OCI-M2 (cell line): ENCODE data around the gene ALG12.
A peak's percentile ranks its signal among the peaks of the same experiment; 100 is the strongest.

ENCODE experiments used
- DNase-seq: peaks from one replicate; lab custom pipeline; 2025; ENCODE audit not compliant: unreplicated experiment; lab: John Stamatoyannopoulos, UW

Gene ALG12

GRCh38 chr22:49933236-49934159 lies 15.3 kb upstream of the ALG12 start:
- no peak for DNase-seq

GRCh38 chr22:49930596-49931412 lies 12.6 kb upstream of the ALG12 start:
- DNase-seq = peak; percentile 65

GRCh38 chr22:49929994-49930575 lies 11.8 kb upstream of the ALG12 start:
- no peak for DNase-seq

GRCh38 chr22:49929211-49929979 lies 11.2 kb upstream of the ALG12 start:
- DNase-seq = no peak

GRCh38 chr22:49928555-49929210 lies 10.4 kb upstream of the ALG12 start:
- DNase-seq = no peak

- no peak for DNase-seq
Measured at GRCh38 chr22:49928185-49928495, 9.9 kb upstream of the ALG12 start.

- DNase-seq = no peak
Measured at GRCh38 chr22:49927483-49928184, 9.4 kb upstream of the ALG12 start.

GRCh38 chr22:49926916-49927315 lies 8.7 kb upstream of the ALG12 start:
- DNase-seq = no peak

- no peak for DNase-seq
Measured at GRCh38 chr22:49925525-49926128, 7.4 kb upstream of the ALG12 start.

GRCh38 chr22:49924113-49924833 lies 6.0 kb upstream of the ALG12 start:
- DNase-seq = no peak

GRCh38 chr22:49923445-49923844 lies 5.2 kb upstream of the ALG12 start:
- no peak for DNase-seq

- DNase-seq = no peak
Measured at GRCh38 chr22:49922926-49923325, 4.7 kb upstream of the ALG12 start.

- no peak for DNase-seq
Measured at GRCh38 chr22:49922484-49922883, 4.2 kb upstream of the ALG12 start.

- DNase-seq = no peak
Measured at GRCh38 chr22:49921508-49922278, 3.5 kb upstream of the ALG12 start.

- no peak for DNase-seq
Measured at GRCh38 chr22:49920859-49921258, 2.6 kb upstream of the ALG12 start.

- DNase-seq = no peak
Measured at GRCh38 chr22:49918911-49919881, 958 bp upstream of the ALG12 start.

GRCh38 chr22:49916831-49917230 lies 1.4 kb downstream of the ALG12 start:
- no peak for DNase-seq
